Measurements from ENCODE around the gene PLD1. TPM values are rescaled to one million over a fixed set of nuclear protein-coding genes. Genes with fewer than 3 reads are reported as not detected.
A peak's percentile ranks its signal among the peaks of the same experiment; 100 is the strongest.

PLD1 gene
- total and polyA plus RNA-seq, 10 of the 15 experiments (the other 5 are each of a cell fraction or from before 2014, with no cell fraction given): 2.9 to 108 (median 3.6) TPM

DNA sequence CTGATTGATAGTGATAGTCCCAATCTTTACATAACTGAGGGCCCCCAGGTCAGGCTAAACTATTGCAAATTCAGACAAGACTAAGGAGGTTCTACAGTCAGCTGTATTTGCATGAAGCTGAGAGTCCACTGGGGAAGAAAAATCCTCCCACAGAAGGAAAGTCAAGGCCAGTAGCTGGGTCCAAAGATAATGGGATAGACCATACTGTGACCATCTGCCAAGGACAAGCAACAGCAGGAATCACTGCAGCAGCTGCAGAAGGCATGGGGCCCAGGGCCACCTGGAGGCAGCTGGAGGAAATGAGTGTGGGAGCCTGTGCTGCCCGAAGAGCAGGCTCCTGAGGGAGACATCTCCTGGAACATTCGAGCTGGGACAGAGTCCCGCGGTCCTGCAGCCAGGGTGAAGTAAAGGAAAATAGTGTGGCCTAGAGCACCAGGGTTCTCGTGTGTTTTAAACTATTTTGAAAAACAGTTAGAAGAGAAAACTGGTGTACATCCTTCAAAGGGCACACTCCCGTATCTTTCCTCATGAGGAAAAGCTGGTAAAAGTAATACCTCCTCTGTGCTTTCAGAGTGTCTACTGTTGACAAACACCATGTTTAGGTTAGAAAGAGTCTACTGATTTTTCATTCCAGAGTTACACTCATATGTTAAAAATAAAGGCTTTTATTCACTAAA, 19.7 kb upstream of the PLD1 start:
- DNase-seq (ENCODE audit: low read depth, low spot score): no peak
- ChIA-PET RAD21 (ENCODE audit: unreplicated experiment) (interaction anchor here (0.7 to 13.1 kb wide), 32 partner anchors 8 to 512 kb away, joined by 3 to 333 read pairs (median 6); partner anchors contain the start of gene PLD1), SMC1A (ENCODE audit: uncharacterized antibody, unreplicated experiment) (interaction anchor here (0.6 to 8.9 kb wide), 52 partner anchors 8 to 868 kb away, joined by 3 to 154 read pairs (median 6); partner anchors contain the start of gene PLD1), CTCF (interaction anchor here (0.6 to 11.8 kb wide), 61 partner anchors 9 to 962 kb away, joined by 3 to 274 read pairs (median 5); partner anchors contain the start of gene PLD1), POLR2A (interaction anchor here (0.5 to 4.1 kb wide), 15 partner anchors 12 to 216 kb away, joined by 3 to 26 read pairs (median 16); partner anchors contain the start of gene PLD1)
- H3K27me3 ChIP-seq (replicated peaks in 1 of 2; ENCODE audit: control insufficient read depth in 2 of 2, insufficient read depth in 2 of 2, low read length in 1 of 2): no peaks in the 10 kb centered on the region; a peak in 1 of 4 replicates
- H2AFZ ChIP-seq (ENCODE audit: control insufficient read depth, low read depth, low read length): no peak overlapping the region
- no peak overlapping the region for H3K4me3 ChIP-seq
- no peaks in the 10 kb centered on the region for H3K9me3 ChIP-seq (replicated peaks; ENCODE audit: control insufficient read depth, insufficient read depth, low read length)
- ATAC-seq: peak; percentile 85
- intact Hi-C loops (cut with micrococcal nuclease; ENCODE audit: unreplicated experiment): loop anchor here (1.0 to 10.0 kb wide), 7 partner anchors 13 to 785 kb away; no protein-coding TSS in a partner anchor
- BruUV-seq (replicated peaks): no TSS peak
- in situ Hi-C loops (cut with MboI): no loop called here
- no peaks in the 10 kb centered on the region for H3K4me1 ChIP-seq (ENCODE audit: control insufficient read depth, insufficient read depth, low read length)
- no peaks in the 10 kb centered on the region for H3K36me3 ChIP-seq (ENCODE audit: control insufficient read depth in 2 of 2, insufficient read depth in 2 of 2, low read length in 1 of 2)
- no peaks in the 10 kb centered on the region for H3K79me2 ChIP-seq (ENCODE audit: control insufficient read depth, insufficient read depth, low read length)
- WGBS (ENCODE audit: insufficient coverage, insufficient replicate concordance, low lambda C conversion rate, missing lambda C conversion rate): 11% methylated on average over 6 of the region's 6 CpGs
- FAIRE-seq: no peak
- H4K20me1 ChIP-seq (ENCODE audit: control insufficient read depth, insufficient read depth): no peaks in the 10 kb centered on the region
- no peak overlapping the region for H3K27ac ChIP-seq (ENCODE audit: control insufficient read depth, insufficient read depth)
- no peak overlapping the region for H3K4me2 ChIP-seq (ENCODE audit: control insufficient read depth, insufficient read depth)
- no peak overlapping the region for H3K9ac ChIP-seq (ENCODE audit: control insufficient read depth, insufficient read depth, low read length)
- no peak for TF ChIP-seq NR2C2 (IDR thresholded peaks at IDR 0.05; ENCODE audit: borderline replicate concordance, control insufficient read depth, insufficient read length, low read depth)
- TF ChIP-seq FOS (IDR thresholded peaks at IDR 0.05; ENCODE audit: borderline replicate concordance, extremely low read depth, insufficient read length): no peak
- TF ChIP-seq RAD21 (IDR thresholded peaks at IDR 0.05; ENCODE audit: insufficient read depth, low read depth, low read length): peak; percentile 53
- TF ChIP-seq, protein P1, sequence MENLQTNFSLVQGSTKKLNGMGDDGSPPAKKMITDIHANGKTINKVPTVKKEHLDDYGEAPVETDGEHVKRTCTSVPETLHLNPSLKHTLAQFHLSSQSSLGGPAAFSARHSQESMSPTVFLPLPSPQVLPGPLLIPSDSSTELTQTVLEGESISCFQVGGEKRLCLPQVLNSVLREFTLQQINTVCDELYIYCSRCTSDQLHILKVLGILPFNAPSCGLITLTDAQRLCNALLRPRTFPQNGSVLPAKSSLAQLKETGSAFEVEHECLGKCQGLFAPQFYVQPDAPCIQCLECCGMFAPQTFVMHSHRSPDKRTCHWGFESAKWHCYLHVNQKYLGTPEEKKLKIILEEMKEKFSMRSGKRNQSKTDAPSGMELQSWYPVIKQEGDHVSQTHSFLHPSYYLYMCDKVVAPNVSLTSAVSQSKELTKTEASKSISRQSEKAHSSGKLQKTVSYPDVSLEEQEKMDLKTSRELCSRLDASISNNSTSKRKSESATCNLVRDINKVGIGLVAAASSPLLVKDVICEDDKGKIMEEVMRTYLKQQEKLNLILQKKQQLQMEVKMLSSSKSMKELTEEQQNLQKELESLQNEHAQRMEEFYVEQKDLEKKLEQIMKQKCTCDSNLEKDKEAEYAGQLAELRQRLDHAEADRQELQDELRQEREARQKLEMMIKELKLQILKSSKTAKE (IDR thresholded peaks at IDR 0.05; ENCODE audit: low read depth, poor library complexity, severe bottlenecking): peak; percentile 25
- TF ChIP-seq SMAD5 (IDR thresholded peaks at IDR 0.05; ENCODE audit: low read depth): no peak
- TF ChIP-seq NFIC (IDR thresholded peaks at IDR 0.05; ENCODE audit: low read depth, low read length): no peak
- TF ChIP-seq IKZF2 (IDR thresholded peaks at IDR 0.05): peak in 1 of 2 experiments; percentile 48; a peak in 2 of 4 replicates
- TF ChIP-seq GATAD2B (conservative IDR thresholded peaks at IDR 0.05; ENCODE audit: low read depth): peak; percentile 62
- no peak for TF ChIP-seq MYC (IDR thresholded peaks at IDR 0.05; ENCODE audit: insufficient read depth, insufficient read length, insufficient replicate concordance, low read length, severe bottlenecking)
- no peak for TF ChIP-seq JUND (IDR thresholded peaks at IDR 0.05; ENCODE audit: low read depth, low read length)
- no peak for TF ChIP-seq NR2C1 (IDR thresholded peaks at IDR 0.05)
- TF ChIP-seq SMC3 (IDR thresholded peaks at IDR 0.05; ENCODE audit: borderline replicate concordance, low read length): peak; percentile 56; the same call in 1 of the 2 replicates
- TF ChIP-seq ZNF24 (IDR thresholded peaks at IDR 0.05): peak; percentile 65
- peak; percentile 44; the same call in 1 of the 2 replicates for TF ChIP-seq LARP7 (IDR thresholded peaks at IDR 0.05)
- no peak for TF ChIP-seq WRNIP1 (IDR thresholded peaks at IDR 0.05; ENCODE audit: borderline replicate concordance, low read depth, low read length)
- no peak for TF ChIP-seq RCOR1 (conservative IDR thresholded peaks at IDR 0.05; ENCODE audit: low read depth, low read length)
- no peak for TF ChIP-seq RBBP5 (conservative IDR thresholded peaks at IDR 0.05)
- TF ChIP-seq SREBF1 (IDR thresholded peaks at IDR 0.05; ENCODE audit: low read length): no peak
- no peak for TF ChIP-seq BACH1 (IDR thresholded peaks at IDR 0.05; ENCODE audit: borderline replicate concordance)
- TF ChIP-seq GABPA (IDR thresholded peaks at IDR 0.05; ENCODE audit: low read depth): no peak
- TF ChIP-seq YY1 (IDR thresholded peaks at IDR 0.05; ENCODE audit: low read depth, low read length): 0 out of 2 replicates have a peak, but pooled peaks have one; percentile 23

All from GM12878 (cell line).